Neuron (in vitro differentiated cells): ENCODE data around the gene DIRAS1.

Experiments
- H2AFZ ChIP-seq: one replicate; pipeline ENCODE4 v1.6.1; 2013; ENCODE audit warnings: low read depth, mild to moderate bottlenecking, inconsistent platforms, low read length, moderate library complexity
- H3K27me3 ChIP-seq: one replicate; pipeline ENCODE4 v1.6.1; 2013; ENCODE audit warnings: low read length; ENCODE audit not compliant: insufficient read depth
- H3K36me3 ChIP-seq: one replicate; pipeline ENCODE4 v1.6.1; 2013; ENCODE audit warnings: low read length; ENCODE audit not compliant: insufficient read depth
- H3K4me1 ChIP-seq: one replicate; pipeline ENCODE4 v1.6.1; 2013; ENCODE audit warnings: low read length; ENCODE audit not compliant: insufficient read depth
- H3K4me3 ChIP-seq: 2 replicates; pipeline ENCODE4 v1.5.1; 2013; ENCODE audit warnings: mild to moderate bottlenecking, low read length, moderate library complexity
- H3K9me3 ChIP-seq: one replicate; pipeline ENCODE4 v1.6.1; 2013; ENCODE audit warnings: low read length

DIRAS1 gene

GRCh38 chr19:2720777-2721569, at the start of gene DIRAS1:
Gene DIRAS1 (minus strand): TSS chr19:2721372. CDS start chr19:2717806, 3,566 bp downstream.
- Histone ChIP-seq H3K27me3 (peaks cover 21% of the 10 kb centered on the region), H3K4me1 (peaks cover 8% of the 10 kb centered on the region), H3K9me3 (peaks cover under 1% of the 10 kb centered on the region), H3K4me3 (peak within 1 kb of the TSS; percentile 54), H2AFZ (peak within 1 kb of the TSS; percentile 59), H3K36me3 (peaks cover 5% of the 10 kb centered on the region)

GRCh38 chr19:2770055-2771013, 49.2 kb upstream of the DIRAS1 start:
- Histone ChIP-seq H2AFZ (no peak overlapping the region), H3K27me3 (no peaks in the 10 kb centered on the region), H3K4me1 (no peaks in the 10 kb centered on the region), H3K4me3 (no peak overlapping the region), H3K9me3 (peaks cover 2% of the 10 kb centered on the region), H3K36me3 (peaks cover 39% of the 10 kb centered on the region)

GRCh38 chr19:2769218-2769617, 48.0 kb upstream of the DIRAS1 start:
- H2AFZ ChIP-seq = no peak overlapping the region
- peaks cover 49% of the 10 kb centered on the region for H3K36me3 ChIP-seq
- no peaks in the 10 kb centered on the region for H3K4me1 ChIP-seq

GRCh38 chr19:2768365-2769132, 47.4 kb upstream of the DIRAS1 start:
- H3K36me3 ChIP-seq = peaks cover 55% of the 10 kb centered on the region
- no peak overlapping the region for H2AFZ ChIP-seq
- no peaks in the 10 kb centered on the region for H3K9me3 ChIP-seq
- no peaks in the 10 kb centered on the region for H3K4me1 ChIP-seq
- H3K4me3 ChIP-seq = no peak overlapping the region
- H3K27me3 ChIP-seq = no peaks in the 10 kb centered on the region

More at GRCh38 chr19:2769218-2769617, 48.0 kb upstream of the DIRAS1 start:
- Histone ChIP-seq H3K9me3 (peaks cover 2% of the 10 kb centered on the region), H3K27me3 (no peaks in the 10 kb centered on the region), H3K4me3 (no peak overlapping the region)

- no peak overlapping the region for H2AFZ ChIP-seq
- peaks cover 59% of the 10 kb centered on the region for H3K36me3 ChIP-seq
- no peaks in the 10 kb centered on the region for H3K9me3 ChIP-seq
- no peaks in the 10 kb centered on the region for H3K27me3 ChIP-seq
- no peak overlapping the region for H3K4me3 ChIP-seq
- H3K4me1 ChIP-seq = no peaks in the 10 kb centered on the region
Observed at GRCh38 chr19:2767688-2768087, 46.5 kb upstream of the DIRAS1 start.

- Histone ChIP-seq H3K4me1 (no peaks in the 10 kb centered on the region), H2AFZ (no peak overlapping the region), H3K36me3 (peaks cover 68% of the 10 kb centered on the region), H3K4me3 (no peak overlapping the region), H3K9me3 (no peaks in the 10 kb centered on the region), H3K27me3 (no peaks in the 10 kb centered on the region)
Observed at GRCh38 chr19:2766594-2767372, 45.6 kb upstream of the DIRAS1 start.

- Histone ChIP-seq H3K36me3 (peaks cover 72% of the 10 kb centered on the region), H3K9me3 (no peaks in the 10 kb centered on the region), H3K4me3 (no peak overlapping the region), H3K27me3 (no peaks in the 10 kb centered on the region), H2AFZ (no peak overlapping the region), H3K4me1 (no peaks in the 10 kb centered on the region)
Observed at GRCh38 chr19:2765376-2765775, 44.2 kb upstream of the DIRAS1 start.

GRCh38 chr19:2764945-2765344, 43.8 kb upstream of the DIRAS1 start:
- H2AFZ ChIP-seq = no peak overlapping the region
- H3K9me3 ChIP-seq = no peaks in the 10 kb centered on the region
- no peaks in the 10 kb centered on the region for H3K27me3 ChIP-seq
- H3K4me3 ChIP-seq = no peak overlapping the region
- H3K4me1 ChIP-seq = no peaks in the 10 kb centered on the region
- H3K36me3 ChIP-seq = peaks cover 73% of the 10 kb centered on the region

GRCh38 chr19:2763687-2764086, 42.5 kb upstream of the DIRAS1 start:
- Histone ChIP-seq H3K9me3 (no peaks in the 10 kb centered on the region), H3K4me3 (no peak overlapping the region), H3K27me3 (no peaks in the 10 kb centered on the region), H3K4me1 (no peaks in the 10 kb centered on the region), H2AFZ (no peak overlapping the region), H3K36me3 (peaks cover 68% of the 10 kb centered on the region)

- no peak overlapping the region for H3K4me3 ChIP-seq
- H3K9me3 ChIP-seq = no peaks in the 10 kb centered on the region
- H2AFZ ChIP-seq = no peak overlapping the region
- H3K27me3 ChIP-seq = no peaks in the 10 kb centered on the region
- H3K4me1 ChIP-seq = no peaks in the 10 kb centered on the region
- H3K36me3 ChIP-seq = peaks cover 65% of the 10 kb centered on the region
Observed at GRCh38 chr19:2762783-2763496, 41.8 kb upstream of the DIRAS1 start.

- H3K9me3 ChIP-seq = no peaks in the 10 kb centered on the region
- H3K4me1 ChIP-seq = no peaks in the 10 kb centered on the region
- no peak overlapping the region for H3K4me3 ChIP-seq
- H2AFZ ChIP-seq = no peak overlapping the region
- no peaks in the 10 kb centered on the region for H3K27me3 ChIP-seq
- H3K36me3 ChIP-seq = peaks cover 67% of the 10 kb centered on the region
Observed at GRCh38 chr19:2761876-2762782, 41.0 kb upstream of the DIRAS1 start.
